ENCODE results near the gene C20orf144.
A peak's percentile ranks its signal among the peaks of the same experiment; 100 is the strongest.

The C20orf144 gene

GRCh38 chr20:33677991-33678702 is 16.0 kb downstream of the C20orf144 start:
- no peak for DNase-seq (ENCODE audit: low read depth)

- DNase-seq (ENCODE audit: low read depth) = no peak
Measured at GRCh38 chr20:33679758-33680485, 17.8 kb downstream of the C20orf144 start.

GRCh38 chr20:33680686-33681085 is 18.6 kb downstream of the C20orf144 start:
- no peak for DNase-seq (ENCODE audit: low read depth)

GRCh38 chr20:33681288-33681687 is 19.2 kb downstream of the C20orf144 start:
- no peak for DNase-seq (ENCODE audit: low read depth)

- no peak for DNase-seq (ENCODE audit: low read depth)
Measured at GRCh38 chr20:33681728-33682353, 19.7 kb downstream of the C20orf144 start.

GRCh38 chr20:33684533-33685327 is 22.6 kb downstream of the C20orf144 start:
- DNase-seq (ENCODE audit: low read depth) = no peak

- DNase-seq (ENCODE audit: low read depth) = no peak
Measured at GRCh38 chr20:33685328-33686099, 23.4 kb downstream of the C20orf144 start.

- DNase-seq (ENCODE audit: low read depth) = peak; percentile 88
Measured at GRCh38 chr20:33686100-33686983, 24.2 kb downstream of the C20orf144 start, which contains the start of gene E2F1. Gene E2F1 (minus strand): TSS chr20:33686385. CDS start chr20:33686264, 121 bp downstream.

GRCh38 chr20:33686984-33687366 is 24.8 kb downstream of the C20orf144 start:
- no peak for DNase-seq (ENCODE audit: low read depth)

- no peak for DNase-seq (ENCODE audit: low read depth)
Measured at GRCh38 chr20:33687370-33687915, 25.3 kb downstream of the C20orf144 start.

GRCh38 chr20:33687993-33688937 is 26.1 kb downstream of the C20orf144 start:
- no peak for DNase-seq (ENCODE audit: low read depth)

- DNase-seq (ENCODE audit: low read depth) = no peak
Measured at GRCh38 chr20:33688938-33689424, 26.9 kb downstream of the C20orf144 start.

GRCh38 chr20:33689493-33689892 is 27.4 kb downstream of the C20orf144 start:
- DNase-seq (ENCODE audit: low read depth) = no peak

GRCh38 chr20:33689973-33690372 is 27.8 kb downstream of the C20orf144 start:
- DNase-seq (ENCODE audit: low read depth) = no peak

- no peak for DNase-seq (ENCODE audit: low read depth)
Measured at GRCh38 chr20:33693289-33693688, 31.2 kb downstream of the C20orf144 start.

- no peak for DNase-seq (ENCODE audit: low read depth)
Measured at GRCh38 chr20:33693741-33694638, 31.9 kb downstream of the C20orf144 start.

- DNase-seq (ENCODE audit: low read depth) = no peak
Measured at GRCh38 chr20:33694639-33695012, 32.5 kb downstream of the C20orf144 start.

GRCh38 chr20:33696448-33696847 is 34.3 kb downstream of the C20orf144 start:
- DNase-seq (ENCODE audit: low read depth) = no peak
